ENCODE measurements around the gene SLC47A1. TPM values are rescaled to one million over a fixed set of nuclear protein-coding genes. Genes with fewer than 3 reads are reported as not detected.

SLC47A1 gene
- total RNA-seq, 1 donor from 2014 or later, result 1.1 TPM

DNA sequence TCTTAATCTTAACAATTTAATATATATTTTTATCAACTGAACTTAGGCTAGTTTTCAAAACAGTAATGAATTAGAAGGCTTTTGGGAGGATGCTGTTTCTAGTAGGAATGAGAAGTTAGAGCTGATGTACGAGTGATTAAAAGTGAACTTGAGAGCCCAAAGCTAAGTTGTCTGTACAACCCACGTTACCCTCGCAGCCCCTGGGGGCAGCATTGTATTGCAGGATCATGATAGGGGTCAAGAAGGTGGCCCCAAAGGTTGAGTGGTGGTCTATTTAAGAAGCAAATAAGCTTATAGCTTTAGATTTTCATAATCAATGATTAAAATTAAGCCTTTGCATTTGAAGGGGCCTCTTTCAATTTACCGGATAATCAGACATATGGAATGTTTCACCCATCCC, 81.2 kb downstream of the SLC47A1 start:
- Mint-ChIP-seq H3K27me3 (no peaks in the 10 kb centered on the region), H3K9me3 (ENCODE audit: low read depth) (peaks cover 29% of the 10 kb centered on the region), H3K36me3 (ENCODE audit: insufficient read depth) (peaks cover 12% of the 10 kb centered on the region), H3K4me3 (ENCODE audit: low read depth) (no peak overlapping the region), H3K27ac (no peak overlapping the region), H3K4me1 (ENCODE audit: low read depth) (peaks cover 3% of the 10 kb centered on the region)
- TF ChIP-seq, protein P1, sequence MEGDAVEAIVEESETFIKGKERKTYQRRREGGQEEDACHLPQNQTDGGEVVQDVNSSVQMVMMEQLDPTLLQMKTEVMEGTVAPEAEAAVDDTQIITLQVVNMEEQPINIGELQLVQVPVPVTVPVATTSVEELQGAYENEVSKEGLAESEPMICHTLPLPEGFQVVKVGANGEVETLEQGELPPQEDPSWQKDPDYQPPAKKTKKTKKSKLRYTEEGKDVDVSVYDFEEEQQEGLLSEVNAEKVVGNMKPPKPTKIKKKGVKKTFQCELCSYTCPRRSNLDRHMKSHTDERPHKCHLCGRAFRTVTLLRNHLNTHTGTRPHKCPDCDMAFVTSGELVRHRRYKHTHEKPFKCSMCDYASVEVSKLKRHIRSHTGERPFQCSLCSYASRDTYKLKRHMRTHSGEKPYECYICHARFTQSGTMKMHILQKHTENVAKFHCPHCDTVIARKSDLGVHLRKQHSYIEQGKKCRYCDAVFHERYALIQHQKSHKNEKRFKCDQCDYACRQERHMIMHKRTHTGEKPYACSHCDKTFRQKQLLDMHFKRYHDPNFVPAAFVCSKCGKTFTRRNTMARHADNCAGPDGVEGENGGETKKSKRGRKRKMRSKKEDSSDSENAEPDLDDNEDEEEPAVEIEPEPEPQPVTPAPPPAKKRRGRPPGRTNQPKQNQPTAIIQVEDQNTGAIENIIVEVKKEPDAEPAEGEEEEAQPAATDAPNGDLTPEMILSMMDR (IDR thresholded peaks at IDR 0.05; ENCODE audit: unreplicated experiment), result no peak
- DNase-seq (ENCODE audit: low spot score, unreplicated experiment), result no peak

DNA sequence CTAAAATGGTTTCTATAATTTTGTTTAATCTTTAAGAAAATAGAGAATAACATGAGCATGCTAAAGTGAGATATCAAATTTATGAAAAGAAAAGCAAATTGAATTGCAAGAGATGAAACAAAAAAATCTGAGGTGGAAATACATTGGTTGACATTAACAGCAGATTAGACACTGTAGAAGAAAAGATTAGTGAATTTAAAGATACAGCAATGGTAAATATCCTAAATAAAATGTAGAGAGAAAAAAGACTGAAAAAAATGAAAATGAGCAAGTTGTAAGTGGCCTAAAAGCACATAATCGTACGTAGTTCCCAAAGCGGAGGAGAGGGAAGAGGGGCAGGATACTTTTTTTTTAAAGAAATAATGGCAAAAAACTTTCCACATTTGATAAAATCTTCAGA, 84.4 kb downstream of the SLC47A1 start:
- Mint-ChIP-seq H3K4me3 (ENCODE audit: low read depth) (no peak overlapping the region), H3K4me1 (ENCODE audit: low read depth) (peaks cover 3% of the 10 kb centered on the region), H3K27ac (no peak overlapping the region), H3K9me3 (ENCODE audit: low read depth) (peaks cover 31% of the 10 kb centered on the region), H3K27me3 (no peaks in the 10 kb centered on the region), H3K36me3 (ENCODE audit: insufficient read depth) (peaks cover 13% of the 10 kb centered on the region)
- no peak for DNase-seq (ENCODE audit: low spot score, unreplicated experiment)
- TF ChIP-seq, protein P1 (IDR thresholded peaks at IDR 0.05; ENCODE audit: unreplicated experiment), result no peak

DNA sequence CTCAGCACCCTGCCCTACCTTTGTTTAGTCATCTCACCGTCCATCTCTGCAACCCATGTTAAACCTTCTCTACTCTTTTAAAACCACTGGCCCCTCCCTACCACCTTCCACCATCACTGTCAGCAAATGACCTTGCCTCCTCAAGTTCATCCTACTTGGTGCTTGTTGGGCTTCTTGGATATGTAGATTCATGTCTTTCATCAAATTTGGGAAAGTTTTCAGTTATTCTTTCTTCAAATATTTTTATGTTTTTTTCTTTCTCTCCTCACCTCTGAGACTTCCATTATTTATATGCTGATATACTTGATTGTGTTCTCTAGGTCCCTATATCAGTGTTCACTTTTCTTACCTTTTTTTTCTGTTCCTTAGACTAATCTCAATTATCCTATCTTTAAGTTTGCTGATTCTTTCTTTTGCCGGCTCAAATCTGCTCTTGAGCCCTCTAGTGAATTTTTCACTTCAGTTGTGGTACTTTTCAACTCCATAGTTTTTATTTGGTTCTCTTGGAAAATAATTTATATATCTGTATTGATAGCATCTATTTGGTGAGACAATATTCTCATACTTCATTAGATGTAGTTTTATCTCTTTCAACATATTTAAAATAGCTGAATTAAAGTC, 86.2 kb downstream of the SLC47A1 start:
- DNase-seq (ENCODE audit: low spot score, unreplicated experiment), result no peak
- H3K4me1 Mint-ChIP-seq (ENCODE audit: low read depth), result no peaks in the 10 kb centered on the region
- no peak overlapping the region for H3K27ac Mint-ChIP-seq
- peaks cover 31% of the 10 kb centered on the region for H3K9me3 Mint-ChIP-seq (ENCODE audit: low read depth)
- H3K36me3 Mint-ChIP-seq (ENCODE audit: insufficient read depth), result peaks cover 13% of the 10 kb centered on the region
- no peaks in the 10 kb centered on the region for H3K27me3 Mint-ChIP-seq
- no peak overlapping the region for H3K4me3 Mint-ChIP-seq (ENCODE audit: low read depth)
- TF ChIP-seq, protein P1 (IDR thresholded peaks at IDR 0.05; ENCODE audit: unreplicated experiment), result no peak

DNA sequence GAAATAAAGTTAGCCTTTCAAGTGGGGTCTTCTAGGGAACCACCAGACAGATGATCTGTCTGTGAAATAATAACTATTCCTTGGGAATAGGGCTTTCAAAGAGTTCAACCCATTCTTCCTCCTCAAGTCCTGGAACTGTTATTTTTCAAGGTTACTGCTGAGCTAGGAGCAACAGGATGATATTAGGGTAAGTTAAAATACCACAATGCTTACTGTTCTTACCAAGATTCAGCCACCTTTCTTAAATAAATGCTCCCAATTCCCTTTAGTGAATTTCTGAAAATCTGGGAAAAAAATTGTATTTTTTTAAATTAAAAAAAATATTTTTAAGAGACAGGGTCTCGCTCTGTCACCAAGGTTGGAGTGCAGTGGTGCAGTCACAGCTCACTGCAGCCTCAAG, 88.0 kb downstream of the SLC47A1 start:
- peaks cover 30% of the 10 kb centered on the region for H3K9me3 Mint-ChIP-seq (ENCODE audit: low read depth)

DNA sequence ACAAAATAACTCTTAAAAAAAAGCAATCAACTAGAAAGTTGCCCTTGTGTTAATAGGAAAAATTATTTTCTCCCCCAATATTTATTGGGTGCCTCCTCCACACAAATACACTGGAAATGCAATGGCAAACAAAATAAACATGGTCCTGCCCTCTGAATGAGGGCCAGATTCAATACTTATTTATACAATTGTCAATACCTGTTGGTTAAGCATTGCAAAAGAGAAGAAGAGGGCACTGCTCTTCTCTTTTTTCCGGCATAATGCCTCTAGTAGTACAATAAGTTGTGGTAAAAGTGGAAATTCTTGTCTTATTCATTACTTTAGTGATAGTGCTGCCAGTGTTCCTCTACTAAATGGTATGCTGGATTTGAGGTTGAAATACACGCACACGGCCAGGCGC, 92.4 kb downstream of the SLC47A1 start:
- TF ChIP-seq, protein P1 (IDR thresholded peaks at IDR 0.05; ENCODE audit: unreplicated experiment), result no peak
- Mint-ChIP-seq H3K27me3 (no peaks in the 10 kb centered on the region), H3K9me3 (ENCODE audit: low read depth) (no peaks in the 10 kb centered on the region), H3K36me3 (ENCODE audit: insufficient read depth) (no peaks in the 10 kb centered on the region), H3K4me3 (ENCODE audit: low read depth) (no peak overlapping the region), H3K27ac (peak overlapping the region; percentile 62), H3K4me1 (ENCODE audit: low read depth) (no peaks in the 10 kb centered on the region)
- DNase-seq (ENCODE audit: low spot score, unreplicated experiment), result no peak

More for the DNA sequence above, 88.0 kb downstream of the SLC47A1 start:
- no peak for DNase-seq (ENCODE audit: low spot score, unreplicated experiment)
- Mint-ChIP-seq H3K4me3 (ENCODE audit: low read depth) (no peak overlapping the region), H3K36me3 (ENCODE audit: insufficient read depth) (peaks cover 13% of the 10 kb centered on the region), H3K4me1 (ENCODE audit: low read depth) (no peaks in the 10 kb centered on the region), H3K27ac (no peak overlapping the region), H3K27me3 (no peaks in the 10 kb centered on the region)
- TF ChIP-seq, protein P1 (IDR thresholded peaks at IDR 0.05; ENCODE audit: unreplicated experiment), result no peak

Other genes starting within 250 kb of the SLC47A1 start
- 27.3 and 29.9 TPM in 2 replicates for gene B9D1, start 171.1 kb upstream of the SLC47A1 start, total RNA-seq
- 39.0 and 41.8 TPM in 2 replicates for gene MAPK7, start 155.4 kb upstream of the SLC47A1 start, total RNA-seq
- 2.3 and 2.5 TPM in 2 replicates for gene MFAP4, start 146.7 kb upstream of the SLC47A1 start, total RNA-seq
- 1.1 and 1.3 TPM in 2 replicates for gene RNF112, start 122.6 kb upstream of the SLC47A1 start, total RNA-seq
- 127 and 145 TPM in 2 replicates for gene ALDH3A2, start 114.9 kb downstream of the SLC47A1 start, total RNA-seq
- gene SLC47A2, start 182.7 kb downstream of the SLC47A1 start, total RNA-seq, result not detected in 2 replicates
- gene ALDH3A1, start 214.4 kb downstream of the SLC47A1 start, total RNA-seq, result 0.75 and 1.0 TPM in 2 replicates

Data from progenitor cell of endocrine pancreas (in vitro differentiated cells).